Measurements from ENCODE around the gene ANKH.
"Not testable (repeated sequence)": the region's sequence is repeated elsewhere in the genome, so short reads cannot be mapped to it uniquely, and the experiment has no call there.

Gene ANKH

DNA sequence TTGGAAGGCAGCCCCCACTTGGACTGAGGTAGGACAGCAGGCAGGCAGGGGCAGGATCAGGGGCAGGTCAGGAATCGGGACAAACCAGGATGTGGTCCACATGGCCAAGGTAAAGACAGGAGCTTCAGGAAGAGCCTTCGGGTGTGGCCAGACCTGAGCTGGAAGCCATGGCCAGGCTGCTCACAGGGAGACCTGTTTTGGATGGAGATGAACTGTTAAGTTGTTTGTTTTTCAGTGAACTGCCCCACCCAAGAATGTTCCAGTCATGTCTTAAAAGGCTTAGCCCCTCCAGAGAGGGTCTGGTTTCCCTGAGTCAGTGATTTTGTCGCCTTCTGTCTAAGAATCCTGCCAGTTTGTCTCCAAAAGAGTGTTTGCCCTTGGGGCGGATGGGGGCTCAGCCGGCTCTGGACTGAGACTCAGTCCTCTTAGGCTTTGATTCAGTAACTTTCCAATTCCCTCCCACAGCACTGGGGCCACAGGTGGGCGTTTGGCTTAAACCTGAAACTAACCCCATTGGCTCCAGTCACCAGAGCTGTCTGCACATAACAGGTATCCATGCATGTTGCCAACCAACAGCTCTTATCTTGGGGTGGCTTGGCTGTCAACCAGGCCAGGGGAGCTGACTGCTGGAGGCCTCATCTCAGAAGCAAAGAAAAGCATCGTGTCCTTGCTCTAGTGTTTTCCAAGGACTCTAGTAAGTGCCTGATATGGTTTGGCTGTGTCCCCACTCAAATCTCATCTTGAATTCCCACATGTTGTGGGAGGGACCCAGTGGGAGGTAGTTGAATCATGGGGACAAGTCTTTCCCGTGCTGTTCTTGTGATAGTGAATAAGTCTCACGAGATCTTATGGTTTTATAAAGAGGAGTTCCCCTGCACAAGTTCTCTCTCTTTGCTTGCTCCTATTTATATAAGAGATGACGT lies 11.3 kb upstream of the ANKH start:
- DNase-seq: no peak

DNA sequence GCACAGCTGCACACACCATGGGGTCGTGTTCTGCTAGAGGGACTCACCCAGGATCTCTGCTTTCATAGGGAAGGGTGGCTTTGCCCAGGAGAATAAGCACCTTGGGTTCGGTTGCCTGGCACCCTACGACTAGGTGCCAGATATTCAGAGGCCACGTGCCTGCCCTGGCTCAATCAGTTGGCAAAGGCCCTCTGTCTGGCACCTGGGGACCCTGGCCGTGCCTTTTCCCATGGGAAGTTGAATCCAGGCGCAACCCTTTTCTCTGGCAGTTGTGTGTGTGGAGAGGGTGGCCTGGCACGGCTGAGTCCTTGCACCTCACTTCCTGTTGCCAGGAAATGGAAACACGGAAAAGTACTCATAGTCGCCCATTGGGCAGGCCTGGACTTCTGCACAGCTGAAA lies 10.2 kb upstream of the ANKH start:
- no peak for DNase-seq

DNA sequence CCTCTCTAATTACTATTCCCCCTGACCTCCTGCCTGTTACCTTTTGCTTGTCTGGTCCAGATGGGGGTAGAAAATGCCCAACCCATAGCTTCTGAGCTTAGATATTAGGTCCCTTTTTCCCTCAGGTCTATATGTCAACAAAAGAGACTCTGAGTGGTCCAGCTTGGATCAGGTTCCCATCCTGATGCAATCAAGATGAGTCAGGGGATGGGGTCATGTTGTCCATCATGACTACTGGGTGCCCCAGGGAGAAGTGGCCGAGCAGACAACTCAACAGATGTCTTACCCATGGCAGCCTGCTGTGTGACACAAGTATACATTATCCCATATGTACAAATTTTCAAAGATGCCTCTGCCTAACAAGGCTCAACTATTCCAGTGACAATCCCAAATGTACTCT lies 9.1 kb upstream of the ANKH start:
- DNase-seq: no peak

DNA sequence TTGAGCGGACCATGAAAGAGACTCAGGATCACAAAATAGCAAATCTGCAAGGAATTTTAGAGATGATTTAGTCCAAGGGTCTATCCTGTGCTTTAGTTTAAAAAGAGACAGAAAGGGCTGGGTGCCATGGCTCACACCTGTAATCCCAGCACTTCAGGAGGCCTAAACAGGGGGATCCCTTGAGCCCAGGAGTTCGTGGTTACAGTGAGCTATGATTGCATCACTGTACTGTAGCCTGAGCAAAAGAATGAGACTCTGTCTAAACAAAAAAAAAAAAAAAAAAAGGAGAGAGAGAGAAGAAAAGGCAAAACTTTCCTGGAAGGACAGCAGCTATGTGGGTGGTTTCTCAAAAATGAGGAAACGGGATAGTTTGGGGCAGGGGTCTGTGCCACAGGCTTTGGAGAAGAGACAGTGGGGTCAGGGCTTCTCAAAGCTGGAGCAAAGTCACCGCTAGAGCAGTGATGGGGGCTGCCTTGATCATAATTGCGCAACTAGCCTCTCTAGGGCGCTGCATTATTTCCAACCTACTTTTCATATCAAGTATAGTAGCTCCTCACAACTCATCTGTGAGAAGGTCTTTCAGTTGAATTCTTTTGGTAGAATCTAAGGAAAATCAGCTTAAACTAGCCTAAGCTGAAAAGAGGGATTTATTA lies 8.5 kb upstream of the ANKH start:
- no peak for DNase-seq

DNA sequence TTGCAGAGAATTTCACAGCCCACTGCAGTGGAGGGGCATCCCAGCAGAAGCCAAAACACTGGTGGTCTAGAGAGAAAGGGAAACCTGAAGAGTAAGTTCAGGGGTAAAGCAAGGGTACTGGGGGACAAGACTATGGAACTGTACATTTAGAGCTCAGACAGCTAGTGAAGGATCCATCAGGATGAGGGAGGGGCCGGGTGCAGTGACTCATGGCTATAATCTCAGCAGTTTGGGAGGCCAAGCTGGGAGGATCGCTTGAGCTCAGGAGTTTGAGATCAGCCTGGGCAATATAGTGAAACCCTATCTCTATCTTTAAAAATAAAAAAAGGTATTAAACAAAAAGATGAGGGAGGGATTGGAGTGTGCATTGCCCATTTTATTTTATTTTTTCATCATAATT lies 7.8 kb upstream of the ANKH start:
- DNase-seq: no peak

DNA sequence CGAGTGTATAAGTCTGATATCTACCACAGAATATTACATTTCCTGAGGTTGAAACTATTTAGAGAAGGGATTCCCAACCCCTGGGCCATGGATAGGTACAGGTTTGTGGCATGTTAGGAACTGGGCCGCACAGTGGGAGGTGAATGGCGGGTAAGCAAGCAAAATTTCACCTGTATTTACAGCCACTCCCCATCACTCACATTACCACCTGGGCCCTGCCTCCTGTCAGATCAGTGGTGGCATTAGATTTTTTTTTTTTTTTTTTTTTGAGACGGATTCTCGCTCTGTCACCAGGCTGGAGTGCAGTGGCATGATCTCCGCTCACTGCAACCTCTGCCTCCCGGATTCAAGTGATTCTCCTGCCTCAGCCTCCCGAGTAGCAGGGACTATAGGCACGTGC lies 6.6 kb upstream of the ANKH start:
- DNase-seq: not testable (repeated sequence)

DNA sequence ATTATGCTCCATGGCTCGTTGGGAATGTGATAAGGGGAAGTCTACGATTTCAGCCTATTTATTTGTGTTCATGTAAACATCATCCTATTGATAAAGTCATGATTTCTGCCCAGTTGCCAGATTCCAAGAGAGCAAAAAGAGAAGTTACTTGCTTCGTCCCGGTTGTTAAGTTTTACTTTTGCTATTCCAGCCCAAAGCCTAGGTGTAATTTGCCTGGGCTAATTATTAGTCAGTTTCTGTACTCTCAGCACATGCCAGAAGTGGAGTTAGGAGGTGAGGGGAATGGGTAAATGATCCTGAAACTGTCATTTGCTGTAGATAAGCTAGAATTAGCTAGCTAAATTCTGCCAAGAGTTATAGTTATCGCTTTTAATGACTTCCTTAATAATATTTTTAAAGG lies 4.5 kb upstream of the ANKH start:
- DNase-seq: no peak

DNA sequence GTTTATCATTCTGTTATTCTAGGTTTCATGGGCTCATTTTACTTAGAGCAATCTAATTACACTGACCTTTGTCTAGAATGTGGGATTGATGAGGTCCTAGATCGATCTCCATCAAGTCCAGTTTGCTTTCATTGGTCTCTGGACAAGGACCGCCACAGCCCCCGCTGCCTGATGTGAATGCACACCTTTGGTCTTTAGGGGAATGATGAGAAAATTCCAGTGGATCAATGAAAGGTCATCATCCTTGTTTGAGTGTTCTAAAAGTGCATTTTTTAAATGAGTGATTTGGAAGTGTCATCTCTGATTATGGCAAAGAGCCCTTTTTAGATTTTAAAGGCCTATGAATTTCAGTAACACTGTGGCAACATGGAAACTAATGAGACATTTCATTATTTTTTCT lies 2.2 kb upstream of the ANKH start:
- DNase-seq: no peak

DNA sequence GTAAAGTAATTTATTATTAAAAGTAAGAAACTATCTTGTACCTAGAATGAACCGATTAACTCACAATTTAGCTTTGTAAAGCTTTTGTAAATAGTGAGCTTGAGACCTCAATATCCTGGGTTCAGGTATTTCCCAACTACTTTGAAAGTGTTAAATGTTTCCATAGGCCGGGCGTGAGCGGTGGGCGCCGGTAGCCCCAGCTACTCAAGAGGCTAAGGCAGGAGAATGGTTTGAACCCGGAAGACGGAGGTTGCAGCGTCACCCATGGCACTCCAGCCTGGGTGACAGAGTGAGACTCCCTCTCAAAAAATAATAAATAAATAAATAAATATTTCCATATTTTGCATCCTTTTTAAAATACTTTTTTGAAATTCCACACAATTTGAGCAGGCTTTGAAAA lies 1.5 kb upstream of the ANKH start:
- peak; percentile 27 for DNase-seq

DNA sequence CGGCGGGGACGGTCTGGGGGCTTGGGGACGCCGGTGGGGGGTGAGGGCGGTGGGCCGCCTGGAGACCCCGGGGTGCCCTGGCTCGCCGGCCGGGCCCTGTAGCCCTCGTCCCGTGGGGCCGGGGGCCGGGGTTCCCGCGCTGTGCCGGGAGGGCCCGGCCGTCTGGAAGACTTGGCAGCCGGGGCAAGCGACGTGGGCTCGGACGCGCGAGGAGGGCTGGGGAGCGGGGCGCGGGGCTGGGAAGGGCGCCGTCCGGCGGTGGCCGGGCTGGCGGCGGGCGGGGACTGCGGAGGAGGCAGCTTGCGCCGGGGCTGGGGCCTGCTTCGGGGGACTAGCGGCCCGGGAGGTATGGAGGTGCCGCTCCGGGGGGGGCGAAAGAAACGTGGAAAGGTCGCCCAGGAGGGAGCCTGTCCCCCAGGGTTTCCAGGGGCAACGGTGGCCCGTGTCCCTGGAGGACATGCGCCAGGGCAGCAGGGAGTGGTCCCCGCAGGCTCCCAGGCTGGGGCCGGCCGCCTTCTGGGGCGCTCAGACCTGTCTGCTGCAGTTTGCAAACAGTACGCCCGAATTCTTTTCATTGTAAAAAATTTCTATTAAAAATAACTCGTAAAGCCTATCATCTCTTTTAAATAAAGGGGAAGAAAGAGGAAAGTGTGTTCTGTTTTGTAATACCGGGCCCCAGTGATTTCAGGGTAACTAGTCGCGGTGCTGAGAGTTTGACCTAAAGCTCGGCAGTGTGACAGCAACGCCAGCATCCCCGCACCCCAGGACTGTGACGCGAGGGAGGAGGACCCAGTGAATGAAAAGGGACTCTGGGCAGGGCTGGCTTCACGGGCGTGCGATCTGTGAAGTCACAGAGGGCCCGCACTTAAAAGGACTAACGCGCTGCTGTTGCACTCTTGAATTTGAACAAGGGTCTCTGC lies 752 bp upstream of the ANKH start:
- peak; percentile 57 for DNase-seq

DNA sequence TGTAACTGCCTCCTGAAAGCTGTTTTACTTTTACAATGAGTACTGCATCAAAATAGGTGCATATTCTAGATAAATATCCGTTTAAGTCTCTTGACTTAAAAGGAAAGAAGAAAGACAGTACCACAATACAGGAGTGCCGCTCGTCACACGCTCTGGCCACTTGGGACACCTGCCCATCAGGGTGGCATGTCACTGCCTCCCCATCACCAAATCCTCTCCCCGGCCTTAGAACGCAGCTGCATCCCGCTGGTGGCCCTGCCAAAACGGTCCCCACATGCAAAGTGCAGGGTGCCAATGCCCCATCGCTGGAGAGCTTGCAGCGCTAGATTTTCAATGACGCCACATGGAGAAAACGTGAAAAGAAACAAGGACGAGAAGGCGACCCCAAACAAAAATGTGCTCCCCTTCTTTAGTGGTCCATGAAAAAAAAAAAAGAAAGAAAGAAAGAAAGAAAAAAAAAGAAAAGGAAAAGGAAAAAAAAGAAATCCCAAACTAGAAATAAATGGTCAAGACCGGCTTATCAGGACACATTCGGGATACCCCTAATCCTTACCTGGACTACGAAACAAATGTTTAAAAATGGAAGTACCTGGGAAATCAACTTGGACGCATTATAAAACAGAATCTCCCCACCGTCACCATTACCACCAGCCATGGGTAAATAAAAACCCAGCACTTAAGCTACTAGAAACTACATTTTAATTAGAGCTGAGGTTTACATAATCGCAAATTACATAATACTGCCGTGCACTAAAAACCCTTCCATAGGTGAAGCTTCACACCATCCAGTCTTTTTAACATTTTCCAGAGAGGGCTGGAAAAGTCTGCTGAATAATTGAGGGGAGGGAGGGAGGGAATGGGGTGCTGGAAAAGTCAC lies 1.0 kb downstream of the ANKH start:
- DNase-seq: peak; percentile 19

DNA sequence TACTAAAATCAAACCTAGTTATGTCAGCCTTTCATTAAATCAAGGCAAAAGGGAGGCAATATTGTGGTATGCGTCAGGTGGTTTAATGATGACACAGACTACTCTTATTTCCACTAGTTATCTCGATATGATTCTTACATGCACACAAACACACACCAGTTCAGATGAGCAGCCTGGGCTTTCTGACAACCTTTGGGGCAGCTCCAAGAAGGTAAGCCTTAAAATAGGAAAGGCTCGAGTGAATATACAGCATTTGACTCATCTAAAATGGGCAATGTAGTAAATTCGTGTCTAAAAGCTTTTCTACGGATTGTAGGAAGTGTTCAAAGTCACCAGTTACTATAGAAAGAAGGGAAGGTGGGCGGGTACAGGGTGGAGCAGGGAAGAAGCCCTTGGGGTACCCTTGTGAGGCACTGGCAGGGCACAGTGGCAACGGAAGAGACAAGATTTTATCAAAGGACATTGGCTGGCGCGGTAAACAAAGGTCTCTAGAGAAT lies 1.9 kb downstream of the ANKH start:
- DNase-seq: peak; percentile 20

DNA sequence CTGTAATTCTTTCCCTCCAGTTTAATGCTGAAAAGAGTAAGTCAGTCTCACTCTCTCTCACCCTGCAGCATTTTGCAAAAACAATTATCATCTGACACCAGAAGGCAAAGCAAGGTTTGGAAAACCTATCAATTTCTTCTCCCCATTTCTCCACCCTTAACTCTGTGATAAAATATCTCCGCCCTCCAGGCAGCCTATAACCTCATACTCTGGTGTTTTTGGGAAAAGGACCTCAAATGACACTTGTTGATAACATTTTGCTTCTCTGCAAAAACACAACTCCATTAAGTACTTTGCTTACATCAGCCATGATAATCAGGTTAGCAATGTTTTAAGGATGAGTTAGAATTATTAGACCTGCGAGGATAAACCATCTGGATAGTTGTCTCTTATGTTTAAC lies 2.3 kb downstream of the ANKH start:
- no peak for DNase-seq

DNA sequence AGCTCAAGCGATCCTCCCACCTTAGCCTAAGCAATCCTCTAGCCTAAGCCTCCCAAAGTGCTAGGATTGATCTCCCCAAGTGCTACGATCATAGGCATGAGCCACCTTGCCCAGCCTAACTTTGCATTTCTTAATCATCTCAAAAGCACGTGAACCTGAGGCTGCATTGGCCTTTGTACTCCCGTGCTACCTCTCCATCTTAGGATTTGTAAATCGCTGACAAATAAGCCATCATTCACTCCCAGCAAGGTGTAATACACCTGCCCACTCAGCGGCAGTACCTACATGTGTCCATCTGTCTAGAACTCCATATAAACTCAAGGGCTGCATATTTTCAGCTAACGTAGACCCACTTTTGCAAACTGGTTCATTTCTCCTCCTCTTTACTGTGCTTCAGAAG lies 2.8 kb downstream of the ANKH start:
- DNase-seq: no peak

DNA sequence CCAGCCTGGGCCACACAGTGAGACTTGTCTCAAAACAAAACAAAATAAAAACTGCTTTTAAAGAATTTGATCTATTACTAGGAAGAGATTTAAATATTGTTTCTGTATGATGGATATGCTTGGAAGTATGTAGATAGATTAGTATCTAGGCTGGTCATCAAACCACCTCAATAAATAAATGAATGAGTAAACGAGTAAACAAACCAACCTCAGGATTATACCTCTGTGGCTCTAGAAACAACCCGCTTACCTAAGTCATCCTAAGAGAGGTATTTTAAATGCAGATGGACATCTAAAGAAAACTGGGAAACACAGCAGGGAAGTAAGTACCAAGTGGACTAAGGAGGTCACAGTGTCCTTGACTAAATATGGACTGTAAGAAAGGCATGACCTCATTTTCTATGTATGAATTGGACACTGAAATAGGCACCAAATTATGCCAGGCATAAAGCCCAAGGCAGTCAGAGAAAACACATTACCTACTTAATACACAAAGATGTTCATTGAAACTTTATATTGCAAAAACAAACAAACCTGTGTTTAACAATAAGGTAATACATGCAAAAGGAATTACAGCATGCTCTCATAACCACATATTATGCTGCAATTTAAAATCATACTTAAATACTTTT lies 7.3 kb downstream of the ANKH start:
- no peak for DNase-seq

DNA sequence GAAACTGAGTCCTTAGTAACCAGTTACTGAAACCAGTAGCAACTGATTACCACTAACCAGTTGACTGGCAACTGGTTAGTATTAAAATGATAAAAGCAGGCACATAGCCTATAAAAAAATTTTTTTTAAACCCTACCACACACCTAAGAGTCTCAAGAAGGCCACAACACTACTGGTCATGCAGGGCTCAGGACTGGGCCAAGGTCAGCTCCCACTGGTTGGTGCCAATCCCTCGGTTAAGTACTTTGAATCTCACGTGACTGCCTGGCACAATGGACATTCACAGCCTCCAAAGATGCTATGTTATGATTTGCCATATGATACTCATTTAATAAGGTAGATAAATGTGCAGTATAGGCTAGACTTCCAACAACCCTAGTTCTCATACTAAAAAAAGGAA lies 8.5 kb downstream of the ANKH start:
- DNase-seq: no peak

DNA sequence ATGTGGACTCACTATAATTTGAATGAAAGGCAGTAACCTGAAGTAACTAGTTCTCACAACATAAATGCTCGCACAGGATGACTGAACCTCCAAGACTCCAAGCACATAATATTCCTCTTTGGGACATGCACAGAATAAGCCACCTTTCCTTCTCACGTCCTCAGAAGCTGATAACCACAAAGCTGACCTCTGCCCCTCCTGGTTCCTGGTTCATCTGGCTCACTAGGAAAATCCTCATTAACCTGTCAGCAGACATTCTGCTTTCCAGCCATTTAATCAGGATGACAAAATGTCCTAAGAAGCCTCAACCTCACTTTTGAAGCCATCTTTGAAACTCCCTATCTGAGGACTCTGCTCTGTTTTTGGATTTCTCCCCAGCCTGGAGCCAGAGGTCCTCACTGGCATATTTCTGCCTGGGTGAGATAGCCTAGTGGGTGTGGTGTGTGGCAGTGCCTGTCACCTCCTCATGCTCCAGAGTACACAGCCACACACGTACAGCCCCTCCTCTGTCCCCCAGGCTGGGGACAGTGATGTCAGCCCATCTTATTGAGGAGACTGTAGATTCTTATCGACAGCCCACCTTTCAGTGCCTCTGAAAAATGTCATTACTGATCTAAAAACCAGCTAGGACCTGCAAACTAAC lies 10.3 kb downstream of the ANKH start:
- no peak for DNase-seq

DNA sequence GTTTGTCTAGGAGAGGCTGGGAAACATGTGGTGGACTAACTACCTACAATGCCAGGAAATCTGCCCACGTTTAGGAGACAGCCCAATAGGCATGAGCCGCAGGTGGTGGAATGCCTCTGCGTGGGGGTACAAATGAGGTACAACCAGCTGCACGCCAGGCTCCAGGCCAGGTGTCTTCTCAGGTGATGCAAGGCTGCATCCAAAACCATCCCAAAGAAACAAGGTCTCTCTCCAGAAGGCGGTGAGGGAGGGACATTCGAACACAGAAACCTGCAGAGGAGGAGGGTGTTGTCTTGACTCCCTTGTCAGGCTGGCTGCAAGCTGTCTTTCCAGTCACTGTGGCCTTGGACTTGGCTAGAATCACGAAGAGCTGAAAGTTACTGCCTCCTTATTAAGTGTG lies 11.6 kb downstream of the ANKH start:
- no peak for DNase-seq

DNA sequence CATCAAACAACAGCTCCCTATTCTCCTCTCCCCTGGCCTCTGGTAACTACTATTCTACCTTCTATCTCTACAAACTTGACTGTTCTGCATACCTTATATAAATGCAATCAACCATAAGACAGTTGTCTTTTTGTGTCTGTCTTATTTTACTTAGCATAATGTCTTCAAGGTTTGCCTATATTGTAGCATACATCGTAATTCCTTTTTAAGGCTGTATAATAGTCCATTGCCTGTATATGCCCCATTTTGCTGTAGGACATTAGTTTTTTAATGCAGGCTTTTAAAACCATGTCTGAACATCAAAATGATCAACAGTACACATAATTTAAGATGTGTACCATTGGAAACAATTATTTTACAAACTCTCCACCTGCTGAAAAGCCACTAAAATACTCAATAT lies 12.4 kb downstream of the ANKH start:
- DNase-seq: no peak

DNA sequence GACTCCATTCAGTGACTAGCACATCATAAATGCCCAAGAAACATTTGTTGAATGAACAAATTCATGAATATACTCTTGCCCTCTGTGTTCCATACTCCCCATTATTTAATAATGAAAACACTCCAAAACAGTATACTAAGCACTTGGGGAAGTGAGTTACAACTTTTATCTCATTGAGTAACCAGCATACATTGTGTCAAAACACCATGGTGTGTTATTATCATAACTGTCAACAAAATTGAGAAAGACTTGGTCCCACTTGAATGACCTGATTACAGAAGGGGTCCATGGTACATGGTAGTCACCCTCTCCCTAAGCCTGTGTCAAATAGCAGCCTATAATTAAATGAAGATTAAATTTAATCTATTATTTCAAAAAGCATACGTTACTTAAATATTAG lies 16.2 kb downstream of the ANKH start:
- DNase-seq: no peak

DNA sequence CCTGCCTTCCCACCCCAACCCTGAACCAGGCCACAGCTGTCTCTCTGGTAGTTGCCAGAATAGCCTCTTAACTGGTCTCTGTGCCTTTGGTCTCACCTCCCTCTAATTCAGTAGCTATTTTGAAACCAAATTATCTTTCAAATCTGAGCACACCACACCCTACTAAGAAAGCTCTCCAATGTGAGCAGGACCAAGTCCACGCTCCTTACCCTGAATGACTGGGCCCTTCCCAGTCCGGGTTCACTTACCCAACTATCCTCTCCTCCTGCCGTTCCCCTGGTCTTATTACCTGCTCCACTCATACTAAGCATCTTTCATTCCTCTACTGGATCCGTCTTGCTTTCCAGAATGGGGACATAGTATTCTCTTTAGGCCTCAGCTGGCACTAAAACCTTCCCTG lies 16.8 kb downstream of the ANKH start:
- DNase-seq: no peak
